GM21786 (cell line): Measurements from ENCODE around the gene ARID1A.
"Not testable (repeated sequence)": the region's sequence is repeated elsewhere in the genome, so short reads cannot be mapped to it uniquely, and the experiment has no call there.

Experiments used
- ATAC-seq: cut with Tn5 transposase; IDR thresholded peaks from one replicate; pipeline ENCODE4 v1.9.1; 2021; ENCODE audit not compliant: unreplicated experiment

The ARID1A gene

DNA sequence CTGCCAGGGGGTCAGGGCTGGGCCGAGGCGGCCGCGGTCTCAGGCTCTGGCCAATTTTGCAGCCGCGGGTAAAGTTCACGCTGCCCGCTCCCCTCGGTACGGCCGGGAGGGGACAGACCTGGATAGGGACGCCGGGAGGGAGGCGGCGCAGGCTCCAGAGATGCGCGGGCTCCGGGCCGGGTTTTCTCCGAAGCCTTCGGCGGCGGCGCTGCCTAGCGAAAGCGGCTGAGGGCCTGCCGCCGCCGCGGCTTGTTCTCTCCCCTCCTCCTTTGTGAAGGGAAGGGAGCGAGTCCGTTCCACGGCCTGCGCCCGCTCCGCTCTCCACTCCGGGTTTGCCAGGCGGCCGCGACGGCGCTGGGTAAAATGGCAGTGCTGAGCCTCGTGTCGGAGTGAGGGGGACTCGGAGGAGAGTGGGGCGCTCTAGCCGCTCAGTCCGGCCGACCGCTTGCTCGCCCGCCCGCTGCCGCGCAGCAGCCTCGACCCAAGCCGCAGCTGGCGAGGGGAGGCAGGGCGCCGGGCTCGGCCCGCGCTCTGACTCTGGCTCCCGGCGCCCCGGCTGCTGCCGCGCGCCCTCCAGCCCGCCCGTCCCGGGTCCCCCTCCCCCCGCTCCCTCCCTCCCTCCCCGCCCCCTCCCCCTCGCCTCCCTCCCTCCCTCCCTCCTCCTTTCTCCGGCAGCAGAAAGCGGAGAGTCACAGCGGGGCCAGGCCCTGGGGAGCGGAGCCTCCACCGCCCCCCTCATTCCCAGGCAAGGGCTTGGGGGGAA lies at the start of gene ARID1A:
Gene ARID1A, plus strand, starts transcription at position 660 of the 763 bp plus-strand sequence. CDS start 389 bp downstream, outside the sequence.
- peak; percentile 35 for ATAC-seq

- no peak for ATAC-seq
Observed at GRCh38 chr1:26664802-26665201, 31.0 kb upstream of the ARID1A start.

DNA sequence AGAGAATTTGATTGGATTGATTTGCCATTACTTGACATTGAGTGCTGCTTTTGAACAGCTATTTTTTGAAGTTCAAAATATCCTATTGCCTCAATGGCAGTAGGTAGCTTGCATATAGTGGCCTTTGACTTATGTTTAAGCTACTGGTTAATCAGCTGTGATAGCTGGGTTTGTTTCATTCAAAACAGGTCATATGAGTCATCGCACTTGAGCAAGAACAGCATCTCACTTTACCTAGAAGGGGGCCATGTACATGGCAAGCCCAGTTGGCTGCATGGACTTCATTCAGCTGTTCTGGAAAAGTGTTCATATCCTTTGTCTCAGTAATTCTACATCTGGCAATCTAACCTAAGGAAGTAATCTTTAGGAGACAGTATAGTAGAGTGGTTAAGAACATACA lies 29.0 kb upstream of the ARID1A start:
- ATAC-seq: no peak

DNA sequence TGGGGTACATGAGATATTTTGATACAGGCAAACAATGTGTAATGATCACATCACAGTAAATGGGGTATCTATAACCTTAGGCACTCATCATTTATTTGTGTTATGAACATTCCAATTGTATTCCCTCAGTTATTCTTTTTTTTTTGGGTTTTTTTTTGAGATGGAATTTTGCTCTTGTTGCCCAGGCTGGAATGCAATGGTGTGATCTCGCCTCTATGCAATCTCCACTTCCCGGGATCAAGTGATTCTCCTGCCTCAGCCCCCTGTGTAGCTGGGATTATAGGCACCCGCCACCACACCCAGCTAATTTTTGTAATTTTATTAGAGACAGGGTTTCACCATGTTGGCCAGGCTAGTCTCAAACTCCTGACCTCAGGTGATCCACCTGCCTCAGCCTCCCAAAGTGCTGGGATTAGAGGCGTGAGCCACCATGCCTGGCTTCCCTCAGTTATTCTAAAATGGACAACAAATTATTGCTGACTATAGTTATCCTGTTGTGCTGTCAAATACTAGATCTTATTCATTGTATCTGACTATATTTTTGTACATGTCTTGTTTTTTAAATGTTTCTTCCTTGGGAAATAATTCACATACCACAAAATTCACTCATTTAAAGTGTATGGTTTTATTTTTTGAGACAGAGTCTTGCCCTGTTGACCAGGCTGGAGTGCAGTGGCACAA lies 27.6 kb upstream of the ARID1A start:
- not testable (repeated sequence) for ATAC-seq

DNA sequence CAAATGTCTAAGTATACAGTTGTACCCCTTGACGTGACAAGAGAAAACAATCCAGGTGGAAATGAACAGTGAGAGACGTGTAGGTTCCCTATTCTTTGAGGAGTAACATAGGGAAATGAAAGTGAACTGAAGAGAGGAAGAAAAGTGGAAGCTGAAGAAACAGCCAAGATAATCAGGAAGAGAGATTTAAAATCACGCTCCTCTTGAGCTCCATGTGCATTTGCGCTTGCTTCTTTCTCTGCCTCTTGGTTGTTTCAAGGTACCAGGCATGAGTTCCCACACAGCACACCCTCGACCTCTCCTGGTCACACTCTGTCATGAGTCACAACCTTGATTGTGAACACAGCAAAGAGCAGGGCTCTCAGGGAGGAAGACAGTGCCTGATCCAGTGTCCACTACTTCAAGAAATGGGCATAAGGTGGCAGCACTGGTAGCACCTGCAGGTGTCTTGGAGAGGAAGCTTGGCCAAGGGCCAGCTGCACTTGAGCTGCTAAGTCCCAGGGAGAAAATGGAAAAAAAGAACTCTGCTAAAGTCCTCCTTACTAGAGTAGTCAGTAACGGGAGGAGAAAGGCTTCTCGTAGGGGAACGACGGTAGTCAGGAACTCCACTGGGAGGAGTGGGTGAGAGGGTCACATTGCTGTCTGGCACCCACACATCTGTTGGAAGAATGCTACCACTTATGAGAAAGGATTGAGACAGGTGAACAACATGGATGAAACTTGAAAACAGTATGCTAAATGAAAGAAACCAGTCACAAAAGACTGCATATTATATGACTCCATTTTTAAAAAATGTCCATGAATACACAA lies 18.3 kb upstream of the ARID1A start:
- ATAC-seq: peak; percentile 85

- no peak for ATAC-seq
Observed at GRCh38 chr1:26684763-26685508, 10.9 kb upstream of the ARID1A start.

DNA sequence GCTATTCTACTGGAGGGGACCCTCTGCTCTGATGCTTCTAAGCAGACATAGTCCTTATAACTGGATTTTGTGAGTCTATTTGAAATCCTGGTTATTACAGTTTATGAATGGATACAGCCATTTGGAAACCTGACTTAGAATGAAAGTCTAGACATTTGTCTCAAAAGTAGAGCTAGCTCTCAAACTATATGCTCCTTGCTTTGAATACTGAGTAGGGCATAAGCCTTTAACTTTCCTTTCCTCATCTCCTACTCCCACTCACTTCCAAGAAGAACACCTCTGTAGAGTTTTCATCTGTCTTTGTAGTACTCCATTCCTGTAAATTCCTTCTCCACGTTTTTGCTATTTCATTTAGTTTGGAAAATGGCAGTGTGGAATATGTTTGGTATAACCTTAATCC lies 9.0 kb upstream of the ARID1A start:
- no peak for ATAC-seq

DNA sequence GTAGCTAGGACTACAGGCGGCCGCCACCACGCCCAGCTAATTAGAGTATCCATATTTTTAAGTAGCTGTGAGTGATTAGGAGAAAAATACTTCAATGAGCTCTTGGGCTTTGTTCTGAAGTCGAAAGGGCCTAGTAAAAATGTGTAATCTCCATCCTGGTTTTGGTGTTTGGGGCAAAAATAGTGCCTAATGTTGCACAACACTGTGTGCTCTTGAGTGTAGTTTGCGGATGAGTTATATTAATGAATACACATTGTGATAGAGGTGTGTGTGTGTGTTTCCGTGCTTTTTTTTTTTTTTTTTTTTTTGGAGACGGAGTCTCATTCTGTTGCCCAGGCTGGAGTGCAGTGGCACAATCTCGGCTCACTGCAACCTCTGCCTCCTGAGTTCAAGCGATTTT lies 6.3 kb upstream of the ARID1A start:
- no peak for ATAC-seq

GRCh38 chr1:26690157-26690556 lies 5.7 kb upstream of the ARID1A start:
- ATAC-seq: no peak

GRCh38 chr1:26690576-26691031 lies 5.2 kb upstream of the ARID1A start:
- ATAC-seq: no peak

DNA sequence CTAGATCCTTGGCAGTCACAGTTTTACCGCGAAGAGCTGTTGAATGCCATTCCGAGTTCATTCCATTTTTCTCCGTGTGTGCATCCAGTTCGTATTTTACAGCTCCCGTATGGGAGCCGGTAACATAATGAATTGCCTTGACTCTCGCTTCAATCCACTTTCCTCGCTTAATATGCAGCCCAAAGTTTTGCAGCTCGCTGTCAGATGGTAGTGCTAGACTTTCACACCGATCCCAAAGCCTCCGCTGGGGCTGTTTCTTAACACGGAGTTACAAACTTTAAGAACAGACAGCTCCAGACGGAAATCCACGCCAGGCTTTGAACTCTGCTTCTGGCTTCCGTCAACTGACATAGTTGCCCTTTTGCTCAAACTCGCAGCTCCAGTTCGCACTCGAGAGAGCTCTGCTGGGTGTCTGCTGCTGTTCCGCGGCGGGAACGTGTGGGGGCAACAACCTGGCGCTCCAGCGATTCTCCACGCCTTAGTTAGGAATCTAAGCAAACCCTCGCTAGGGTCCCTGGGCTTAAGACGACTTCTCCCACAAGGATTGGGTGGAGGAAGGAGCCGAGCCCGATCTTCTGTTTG lies 3.5 kb upstream of the ARID1A start:
- ATAC-seq: peak; percentile 31

GRCh38 chr1:26692793-26693490 lies 2.9 kb upstream of the ARID1A start:
- peak; percentile 41 for ATAC-seq

- no peak for ATAC-seq
Observed at GRCh38 chr1:26693599-26694572, 1.9 kb upstream of the ARID1A start.

- no peak for ATAC-seq
Observed at GRCh38 chr1:26694638-26695355, 1.0 kb upstream of the ARID1A start.

DNA sequence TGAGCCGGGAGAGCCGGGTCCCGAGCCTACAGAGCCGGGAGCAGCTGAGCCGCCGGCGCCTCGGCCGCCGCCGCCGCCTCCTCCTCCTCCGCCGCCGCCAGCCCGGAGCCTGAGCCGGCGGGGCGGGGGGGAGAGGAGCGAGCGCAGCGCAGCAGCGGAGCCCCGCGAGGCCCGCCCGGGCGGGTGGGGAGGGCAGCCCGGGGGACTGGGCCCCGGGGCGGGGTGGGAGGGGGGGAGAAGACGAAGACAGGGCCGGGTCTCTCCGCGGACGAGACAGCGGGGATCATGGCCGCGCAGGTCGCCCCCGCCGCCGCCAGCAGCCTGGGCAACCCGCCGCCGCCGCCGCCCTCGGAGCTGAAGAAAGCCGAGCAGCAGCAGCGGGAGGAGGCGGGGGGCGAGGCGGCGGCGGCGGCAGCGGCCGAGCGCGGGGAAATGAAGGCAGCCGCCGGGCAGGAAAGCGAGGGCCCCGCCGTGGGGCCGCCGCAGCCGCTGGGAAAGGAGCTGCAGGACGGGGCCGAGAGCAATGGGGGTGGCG lies 371 bp downstream of the ARID1A start:
- no peak for ATAC-seq

DNA sequence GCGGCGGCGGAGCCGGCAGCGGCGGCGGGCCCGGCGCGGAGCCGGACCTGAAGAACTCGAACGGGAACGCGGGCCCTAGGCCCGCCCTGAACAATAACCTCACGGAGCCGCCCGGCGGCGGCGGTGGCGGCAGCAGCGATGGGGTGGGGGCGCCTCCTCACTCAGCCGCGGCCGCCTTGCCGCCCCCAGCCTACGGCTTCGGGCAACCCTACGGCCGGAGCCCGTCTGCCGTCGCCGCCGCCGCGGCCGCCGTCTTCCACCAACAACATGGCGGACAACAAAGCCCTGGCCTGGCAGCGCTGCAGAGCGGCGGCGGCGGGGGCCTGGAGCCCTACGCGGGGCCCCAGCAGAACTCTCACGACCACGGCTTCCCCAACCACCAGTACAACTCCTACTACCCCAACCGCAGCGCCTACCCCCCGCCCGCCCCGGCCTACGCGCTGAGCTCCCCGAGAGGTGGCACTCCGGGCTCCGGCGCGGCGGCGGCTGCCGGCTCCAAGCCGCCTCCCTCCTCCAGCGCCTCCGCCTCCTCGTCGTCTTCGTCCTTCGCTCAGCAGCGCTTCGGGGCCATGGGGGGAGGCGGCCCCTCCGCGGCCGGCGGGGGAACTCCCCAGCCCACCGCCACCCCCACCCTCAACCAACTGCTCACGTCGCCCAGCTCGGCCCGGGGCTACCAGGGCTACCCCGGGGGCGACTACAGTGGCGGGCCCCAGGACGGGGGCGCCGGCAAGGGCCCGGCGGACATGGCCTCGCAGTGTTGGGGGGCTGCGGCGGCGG lies 1.0 kb downstream of the ARID1A start:
- ATAC-seq: no peak

GRCh38 chr1:26697431-26697977 lies 1.7 kb downstream of the ARID1A start:
- no peak for ATAC-seq
